ENCODE data around the gene ORM1.
A peak's percentile ranks its signal among the peaks of the same experiment; 100 is the strongest.

ORM1 gene

DNA sequence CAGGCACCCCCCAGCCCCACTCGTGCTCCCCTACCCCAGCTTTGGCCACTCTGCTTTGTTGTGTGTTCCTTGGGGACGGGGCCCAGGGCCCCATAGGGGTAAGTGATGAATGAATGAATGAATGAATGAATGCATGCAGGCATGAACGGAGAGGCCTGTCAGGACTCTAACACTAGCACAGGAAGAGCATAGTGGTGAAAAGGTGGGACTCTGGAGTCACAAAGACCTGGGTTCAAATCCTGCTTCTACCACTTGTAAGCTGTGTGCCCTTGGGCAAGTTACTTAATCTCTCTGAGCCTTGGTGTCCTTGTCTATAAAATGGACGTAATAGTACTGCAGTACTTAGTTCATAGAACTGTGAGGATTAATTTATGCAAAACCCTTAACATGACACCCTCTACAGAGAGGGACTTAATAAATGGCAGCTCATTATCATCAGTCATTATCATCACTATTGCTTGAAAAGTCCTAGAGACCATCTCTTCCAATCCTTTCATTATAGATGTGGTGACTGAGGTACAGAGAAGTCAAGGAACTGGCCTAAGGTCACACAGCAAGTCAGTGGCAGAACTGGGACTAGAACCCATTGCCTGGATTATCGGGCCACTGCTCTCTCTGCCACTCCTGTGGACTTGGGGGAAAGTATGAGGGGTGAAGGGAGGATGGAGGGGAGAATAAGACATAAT, 20.0 kb downstream of the ORM1 start:
- DNase-seq (ENCODE audit: low read depth, low spot score) = no peak

DNA sequence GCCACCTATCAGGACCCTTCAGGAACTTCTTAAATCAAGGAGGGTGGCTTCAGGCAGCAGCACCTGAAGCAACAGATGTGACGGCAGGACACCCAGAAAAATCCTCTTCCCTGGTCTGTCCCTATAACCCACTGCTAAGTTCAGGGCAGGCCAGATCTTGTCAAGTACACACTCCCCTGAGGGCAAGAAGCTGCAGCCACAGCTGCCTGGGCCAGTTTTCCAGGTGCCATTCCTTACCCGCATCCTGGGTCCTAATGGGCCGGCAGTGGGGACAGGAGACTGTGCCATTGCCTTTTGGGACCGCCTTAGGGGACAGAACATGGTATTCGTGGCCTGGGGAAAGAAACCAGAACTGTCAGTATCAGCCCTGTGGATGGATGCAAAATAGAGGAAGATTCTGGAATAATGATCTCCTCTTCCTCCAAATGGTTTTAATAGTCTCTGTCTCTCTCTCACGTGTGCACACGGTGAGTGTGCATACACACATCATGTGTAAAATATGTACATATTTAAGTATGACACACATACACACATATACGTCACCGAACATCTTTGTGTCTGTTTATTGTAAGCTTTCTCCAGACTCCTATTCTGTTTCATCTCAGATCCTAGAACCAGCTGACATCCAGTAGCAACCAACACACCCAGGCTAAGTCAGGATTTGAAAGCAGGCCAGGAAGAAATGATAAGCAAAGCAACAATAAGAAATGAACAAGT, 20.7 kb downstream of the ORM1 start:
- DNase-seq (ENCODE audit: low read depth, low spot score) = no peak

DNA sequence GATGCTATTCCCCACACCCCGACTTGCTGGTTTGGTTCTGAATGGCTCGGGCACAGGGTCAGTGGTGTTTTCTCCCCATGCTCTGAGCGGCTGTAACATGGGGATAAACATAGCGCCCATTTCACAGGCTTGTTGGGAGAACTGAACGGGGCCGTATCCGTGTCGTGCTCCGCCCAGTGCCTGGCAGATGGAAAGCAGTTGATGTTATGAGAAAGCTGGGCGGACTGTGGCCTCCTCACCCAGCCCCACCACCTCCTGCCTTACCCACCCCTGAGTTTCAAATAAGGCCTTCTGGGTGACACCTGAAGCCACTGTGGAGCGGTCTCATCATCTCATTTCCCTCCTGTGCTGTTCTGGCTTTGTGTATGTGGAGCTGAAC, 21.3 kb downstream of the ORM1 start:
- no peak for DNase-seq (ENCODE audit: low read depth, low spot score)

DNA sequence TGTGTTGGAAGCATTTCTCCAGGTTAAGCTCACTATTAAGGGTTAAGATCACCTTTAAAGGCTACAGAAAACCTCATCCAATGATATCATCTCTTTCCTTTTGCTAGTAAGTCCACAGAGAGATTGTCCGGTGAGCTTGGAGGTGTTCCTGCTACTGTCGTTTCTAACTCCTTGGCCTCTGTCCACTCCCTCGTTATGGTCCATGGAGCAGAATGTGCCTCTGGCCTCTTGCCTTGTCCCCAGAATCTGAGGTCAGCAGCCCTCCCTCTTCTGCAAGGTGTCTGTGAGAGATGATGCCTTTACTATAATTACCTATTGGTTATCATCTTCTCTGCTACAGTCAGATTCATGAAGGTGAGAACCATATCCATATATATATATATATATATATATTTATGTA, 21.8 kb downstream of the ORM1 start:
- no peak for DNase-seq (ENCODE audit: low read depth, low spot score)

DNA sequence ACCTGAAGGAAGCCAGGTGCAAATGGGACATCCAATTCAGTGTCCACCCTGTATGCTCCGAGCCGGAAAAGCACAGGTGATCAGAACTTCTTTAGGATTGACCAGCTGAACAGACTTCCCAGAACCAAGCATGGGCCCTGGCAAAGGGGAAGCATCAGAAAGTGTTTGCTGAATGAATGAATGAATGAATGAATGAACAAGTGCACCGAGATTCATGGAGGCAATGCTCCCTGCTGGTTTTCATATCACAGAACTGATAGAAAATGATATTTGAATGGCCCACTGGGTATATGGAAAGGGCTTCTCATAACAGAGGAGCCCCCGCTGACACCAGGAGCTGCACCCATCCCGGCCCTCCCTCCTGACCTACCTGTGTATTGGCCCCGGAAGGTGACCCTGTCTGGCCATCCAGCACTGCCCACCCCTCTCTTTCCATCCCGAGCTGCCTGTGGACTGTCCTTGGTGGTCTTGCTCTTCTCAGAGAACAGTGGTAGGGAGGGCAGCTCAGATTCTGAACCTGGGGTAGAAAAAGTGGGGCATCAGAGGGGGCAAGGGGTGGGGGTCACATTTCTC, 22.7 kb downstream of the ORM1 start:
- DNase-seq (ENCODE audit: low read depth, low spot score) = no peak

DNA sequence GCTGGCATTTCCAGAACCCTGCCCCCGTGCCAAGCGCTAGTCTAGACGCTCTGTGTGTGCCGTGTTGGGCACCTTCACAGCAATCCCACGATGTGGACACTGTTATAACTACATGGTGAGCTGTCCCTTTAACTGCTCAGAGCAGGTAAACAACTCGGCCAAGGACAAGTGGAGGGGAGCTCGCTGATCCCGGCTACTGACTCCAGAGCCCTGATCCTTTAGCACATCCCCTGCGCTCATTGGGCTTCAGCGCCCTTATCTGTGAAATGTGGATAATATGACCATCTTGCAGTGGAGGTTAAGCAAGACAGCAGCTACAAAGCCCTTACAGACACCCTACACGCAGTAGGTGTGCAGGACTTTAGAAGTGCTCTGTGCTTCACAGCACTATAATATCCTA, 23.2 kb downstream of the ORM1 start:
- DNase-seq (ENCODE audit: low read depth, low spot score) = no peak

DNA sequence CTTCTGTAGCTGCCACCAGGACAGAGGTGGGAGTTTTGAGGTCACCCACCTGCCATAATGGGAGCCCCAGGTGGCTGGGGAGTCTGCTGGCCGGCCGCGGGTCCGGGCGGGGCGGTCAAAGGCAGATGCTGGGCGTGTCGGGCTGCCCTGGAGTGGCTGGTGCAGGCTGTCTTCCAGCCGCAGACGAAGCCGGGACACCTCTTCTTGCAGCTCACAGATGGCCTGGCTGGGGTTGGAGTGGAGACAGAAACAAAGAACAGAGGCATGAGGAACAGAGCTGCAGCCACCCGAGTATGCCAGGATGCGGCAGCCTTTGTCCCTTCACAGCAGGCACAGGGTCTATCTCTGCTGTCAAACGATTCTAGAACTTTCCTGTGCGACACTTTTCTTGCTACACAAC, 24.8 kb downstream of the ORM1 start:
- no peak for DNase-seq (ENCODE audit: low read depth, low spot score)

DNA sequence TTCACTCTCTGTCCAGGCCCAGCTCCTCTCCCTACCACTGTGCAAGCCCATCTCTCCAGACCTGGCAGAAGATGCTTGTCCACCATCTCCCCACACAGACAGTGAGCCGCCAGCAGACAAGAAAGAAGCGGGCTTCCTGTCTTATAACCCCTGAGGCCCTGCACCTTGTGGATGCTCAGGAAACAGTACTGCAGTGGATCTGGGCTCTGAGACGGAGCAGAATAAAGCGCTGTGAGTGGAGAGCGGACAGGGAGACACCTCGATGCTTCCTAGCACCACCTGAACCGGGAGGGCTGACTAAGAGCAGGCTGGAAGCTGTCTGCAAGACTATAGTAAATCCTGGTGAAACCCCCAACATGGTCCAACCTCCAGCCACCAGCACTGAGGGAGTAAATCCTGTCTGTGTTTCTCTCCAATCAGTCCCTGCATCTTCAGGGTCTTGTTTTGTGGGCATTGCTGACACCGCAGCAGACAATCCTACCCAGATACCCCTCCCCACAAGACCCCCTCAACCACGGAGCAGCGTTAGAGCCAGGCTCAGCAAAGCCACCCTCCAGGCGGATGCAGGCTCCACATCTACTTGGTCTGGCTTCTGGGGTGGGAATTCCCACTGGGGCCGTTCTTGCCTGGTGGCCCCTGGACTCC, 25.5 kb downstream of the ORM1 start:
- DNase-seq (ENCODE audit: low read depth, low spot score) = no peak

DNA sequence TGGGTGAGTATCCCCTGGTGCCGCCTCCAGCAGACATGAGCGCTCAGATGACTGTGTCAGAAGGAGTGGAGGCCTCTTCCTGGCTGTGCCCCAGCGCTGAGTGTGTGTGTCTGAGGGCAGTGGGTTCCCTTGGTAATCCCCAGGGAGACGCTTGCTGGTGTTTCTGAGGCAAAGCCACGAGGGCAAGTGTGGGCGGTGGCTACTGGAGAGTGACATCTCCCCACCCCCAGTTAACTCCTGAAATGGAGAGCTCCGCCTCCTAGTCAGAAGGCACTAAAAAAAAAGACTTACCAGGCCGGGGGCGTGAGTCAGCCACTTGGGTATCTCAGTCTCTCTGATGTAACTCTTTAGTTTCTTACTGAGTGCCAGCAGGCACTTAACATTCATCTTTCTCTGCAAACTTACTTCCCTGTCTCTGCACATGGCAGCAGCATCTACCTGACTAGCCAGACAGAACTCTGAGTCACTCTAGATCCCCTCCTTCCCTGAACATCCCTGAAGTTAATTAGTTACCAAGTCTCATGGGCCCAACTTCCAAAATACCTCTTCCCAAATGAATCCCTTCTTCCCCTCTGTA, 26.1 kb downstream of the ORM1 start:
- peak; percentile 88 for DNase-seq (ENCODE audit: low read depth, low spot score)

DNA sequence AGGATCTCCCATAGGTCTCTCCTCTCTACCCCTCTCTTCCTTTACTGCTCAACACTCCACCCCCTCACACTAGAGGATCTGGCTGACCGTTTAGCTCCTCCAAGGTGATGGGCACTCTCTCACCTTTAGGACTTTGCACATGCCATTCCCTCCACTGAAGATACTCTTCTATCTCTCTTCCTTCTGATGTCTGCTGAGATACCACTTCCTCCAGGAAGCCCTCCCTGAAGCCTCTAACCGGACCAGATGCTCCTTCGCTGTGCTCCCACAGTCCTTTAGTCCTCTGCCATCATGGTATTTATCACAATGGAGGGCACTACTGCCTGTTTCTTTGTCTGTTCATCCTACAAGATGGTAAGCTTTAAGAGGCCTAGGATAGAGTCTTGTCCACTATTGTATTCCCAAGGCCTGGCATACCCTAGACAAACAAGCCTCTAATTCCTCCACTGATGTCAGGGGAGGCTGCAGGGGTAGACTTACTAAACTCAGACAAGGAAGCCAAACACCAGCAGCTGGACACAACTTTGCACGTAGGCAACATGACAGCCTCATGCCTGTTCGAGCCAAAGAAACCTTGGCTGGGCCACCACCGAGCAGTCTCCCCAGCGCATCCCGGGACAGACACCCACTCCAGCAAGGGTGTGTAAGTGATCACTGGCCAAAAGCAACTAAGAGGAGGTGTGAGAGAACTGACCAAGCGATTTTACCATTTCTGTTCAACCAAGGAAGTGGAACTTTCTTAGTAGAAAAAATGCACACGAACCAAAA, 27.0 kb downstream of the ORM1 start:
- no peak for DNase-seq (ENCODE audit: low read depth, low spot score)

DNA sequence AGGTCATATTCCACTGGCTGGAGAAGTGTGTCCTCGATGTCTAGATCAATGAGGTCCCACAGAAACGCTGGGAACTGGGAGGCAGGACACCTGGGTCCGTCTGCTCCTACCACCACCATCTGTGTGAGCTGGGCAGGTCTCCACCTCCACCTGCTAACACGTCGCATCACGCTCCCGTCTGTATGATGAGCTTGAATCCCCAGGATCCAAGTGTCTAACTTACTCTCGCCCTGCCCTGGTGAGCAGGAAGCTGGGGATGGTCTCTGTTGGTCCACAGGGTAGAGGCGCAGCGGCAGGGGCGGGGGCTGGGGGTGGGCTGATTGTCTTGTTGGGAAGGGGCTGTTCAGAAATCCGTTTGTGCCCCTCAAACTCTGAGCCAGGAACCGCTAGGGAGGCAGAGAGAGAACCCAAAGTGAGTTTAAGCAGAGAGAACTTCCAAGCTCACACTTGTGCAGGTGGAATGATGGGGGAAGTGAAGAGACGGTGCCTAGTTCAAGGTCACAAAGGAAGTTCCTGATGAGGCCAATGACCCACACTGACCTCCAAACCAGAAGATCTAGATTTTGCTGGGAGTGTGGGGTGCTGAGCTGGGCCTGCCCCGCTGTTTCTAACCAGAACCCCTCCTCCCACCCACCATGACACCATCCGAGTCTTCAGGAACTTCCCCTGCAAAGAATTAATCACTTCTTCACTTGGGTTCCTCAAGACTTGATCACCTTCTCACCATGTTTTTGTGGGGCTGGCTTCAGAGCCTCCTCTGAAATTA, 27.9 kb downstream of the ORM1 start:
- no peak for DNase-seq (ENCODE audit: low read depth, low spot score)

DNA sequence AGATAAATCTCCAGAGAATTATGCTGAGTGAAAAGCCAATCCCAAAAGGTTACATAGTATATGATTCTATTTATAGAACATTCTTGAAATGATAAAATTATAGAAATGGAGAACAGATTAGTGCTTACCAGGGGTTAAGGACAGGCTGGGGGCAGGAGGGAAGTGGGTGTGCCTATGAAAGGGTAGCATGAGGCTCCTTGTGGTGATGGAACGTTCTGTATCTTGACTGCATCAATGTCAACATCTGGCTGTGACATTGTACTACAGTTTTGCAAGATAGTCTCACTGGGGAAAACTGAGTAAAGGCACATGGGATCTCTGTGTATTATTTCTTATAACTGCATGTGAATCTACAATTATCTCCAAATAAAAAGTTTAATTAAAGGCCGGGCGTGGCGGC, 29.0 kb downstream of the ORM1 start:
- DNase-seq (ENCODE audit: low read depth, low spot score) = no peak

DNA sequence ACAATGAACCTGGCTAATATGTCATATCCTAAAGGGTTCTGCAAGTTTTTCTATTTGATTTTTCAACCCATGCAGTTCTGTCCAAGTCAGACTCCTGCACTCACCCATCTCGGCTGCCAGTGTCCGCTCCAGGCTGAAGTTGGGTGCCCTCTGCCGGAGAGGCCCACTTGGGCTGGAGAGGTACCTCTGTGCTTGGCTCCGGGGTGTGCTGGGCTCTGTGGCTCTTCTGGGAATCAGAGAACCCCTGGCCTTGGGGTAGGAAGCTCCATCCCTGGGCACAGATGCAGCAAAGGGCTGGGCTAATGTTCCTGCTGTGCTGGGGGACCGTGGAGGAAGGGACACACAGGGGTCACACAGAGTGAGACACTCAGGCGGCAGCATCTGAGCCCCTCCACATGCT, 32.9 kb downstream of the ORM1 start:
- DNase-seq (ENCODE audit: low read depth, low spot score) = no peak

DNA sequence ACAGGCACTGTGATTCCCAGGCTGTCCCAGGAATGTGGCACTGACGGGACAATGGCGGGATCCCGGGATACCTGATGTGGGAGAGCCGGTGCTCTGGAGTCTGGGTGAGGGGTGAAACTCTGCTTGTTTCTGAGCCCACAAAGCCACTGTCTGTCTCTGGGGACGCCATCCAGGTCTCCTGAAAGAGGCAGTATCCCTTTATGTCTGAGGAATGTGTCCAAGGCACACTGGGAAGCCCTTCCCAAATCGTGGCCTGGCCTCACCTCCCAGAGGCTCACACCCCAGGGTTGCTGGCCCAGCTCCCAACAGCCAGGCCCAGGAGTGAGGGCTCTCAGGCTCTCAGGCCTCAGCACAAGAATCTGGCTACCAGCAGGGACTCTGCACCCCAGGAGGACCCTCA, 33.9 kb downstream of the ORM1 start:
- no peak for DNase-seq (ENCODE audit: low read depth, low spot score)

DNA sequence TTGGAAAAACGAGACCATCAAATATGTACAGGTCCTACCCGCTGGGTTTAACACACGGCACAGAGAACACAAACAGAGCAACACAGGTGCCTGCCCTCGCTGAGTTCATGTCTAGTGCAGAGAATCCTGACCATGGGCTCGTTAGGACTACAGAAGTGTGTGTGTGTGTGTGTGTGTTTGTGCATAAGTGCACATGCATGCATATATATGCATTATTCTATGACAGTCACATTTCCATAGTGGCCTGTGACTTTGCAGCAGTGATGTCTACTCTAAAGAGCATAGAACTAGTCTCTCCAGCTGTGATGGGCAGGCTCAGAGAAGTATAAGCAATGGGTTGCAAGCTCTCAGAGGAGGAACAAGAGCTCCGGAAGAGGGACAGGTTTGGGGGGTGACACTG, 34.5 kb downstream of the ORM1 start:
- DNase-seq (ENCODE audit: low read depth, low spot score) = no peak

DNA sequence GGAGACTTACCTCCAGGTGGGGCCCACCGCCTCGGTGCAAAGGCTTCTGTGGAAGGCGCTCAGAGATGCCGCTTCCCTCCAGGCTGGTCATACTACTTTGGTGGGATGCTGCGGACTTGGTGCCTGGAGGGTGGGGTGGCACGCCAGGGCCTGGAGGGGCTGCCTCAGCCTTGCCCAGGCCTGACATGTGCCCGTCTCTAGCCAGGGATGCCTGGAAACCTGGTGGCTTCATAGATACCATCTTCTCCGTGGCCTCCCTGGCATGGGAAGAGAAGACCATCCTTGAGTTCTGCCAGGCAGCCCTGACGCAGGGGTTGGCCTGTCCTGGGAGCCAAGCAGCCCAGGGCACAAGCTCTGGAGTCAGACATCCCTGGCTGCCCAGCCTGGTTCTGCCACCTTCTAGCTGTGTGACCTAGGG, 35.0 kb downstream of the ORM1 start:
- DNase-seq (ENCODE audit: low read depth, low spot score) = no peak

DNA sequence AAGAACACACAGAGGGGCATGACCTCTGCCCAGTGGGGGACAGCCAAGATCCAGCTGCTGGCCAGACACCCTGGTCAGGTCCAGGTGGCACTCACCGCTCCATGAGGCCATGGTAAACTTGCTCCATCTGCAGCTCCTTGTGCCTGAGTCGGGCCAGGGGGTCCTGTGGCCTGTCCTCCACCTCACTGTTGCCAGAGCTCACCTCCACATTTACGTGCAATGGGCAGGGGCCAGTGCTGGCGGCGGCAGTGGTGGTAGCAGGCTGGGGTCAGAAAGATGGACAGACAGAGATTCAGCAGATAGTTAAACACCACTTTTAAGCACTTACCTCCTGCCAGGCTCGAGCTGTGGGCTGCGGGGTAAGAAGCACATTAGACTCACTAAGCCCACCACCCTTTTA, 36.9 kb downstream of the ORM1 start:
- DNase-seq (ENCODE audit: low read depth, low spot score) = no peak

DNA sequence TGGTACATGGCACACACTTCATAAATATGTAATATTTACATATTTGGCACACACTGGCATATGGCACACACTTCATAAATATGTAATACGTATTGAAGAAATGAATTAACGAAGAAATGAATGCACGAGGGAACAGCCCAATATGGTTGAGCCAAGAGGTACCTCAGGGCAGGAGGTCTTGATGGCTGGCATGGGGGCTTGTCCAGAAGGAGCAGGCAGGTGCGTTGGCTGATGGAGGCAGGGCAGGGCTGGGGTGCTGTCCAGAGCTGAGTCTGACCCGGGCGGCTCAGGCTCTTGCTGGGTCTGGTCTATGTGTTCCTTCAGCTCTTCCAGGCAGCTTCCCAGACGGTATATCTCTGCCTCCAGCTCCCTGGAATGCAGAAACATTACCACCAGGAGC, 38.6 kb downstream of the ORM1 start:
- no peak for DNase-seq (ENCODE audit: low read depth, low spot score)

DNA sequence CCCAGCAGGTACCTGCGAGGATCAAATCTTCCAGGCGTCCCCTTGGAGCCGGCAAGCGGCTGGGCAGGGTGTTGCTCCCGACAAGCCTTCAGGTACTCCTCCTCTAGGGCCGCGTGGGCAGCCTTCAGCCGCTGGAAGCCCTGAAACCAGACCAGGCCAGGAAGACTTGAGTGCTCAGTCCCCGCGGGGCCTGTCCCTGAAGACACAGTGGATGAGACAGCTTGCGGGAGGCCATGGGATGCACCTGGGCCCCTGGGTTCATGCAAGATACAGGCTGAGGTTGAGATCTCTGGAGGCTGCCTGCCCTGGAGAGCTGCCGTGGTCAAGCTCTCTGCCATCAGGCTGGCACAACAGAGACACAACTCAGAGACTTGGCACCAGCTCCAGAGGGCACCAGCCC, 39.5 kb downstream of the ORM1 start:
- no peak for DNase-seq (ENCODE audit: low read depth, low spot score)

DNA sequence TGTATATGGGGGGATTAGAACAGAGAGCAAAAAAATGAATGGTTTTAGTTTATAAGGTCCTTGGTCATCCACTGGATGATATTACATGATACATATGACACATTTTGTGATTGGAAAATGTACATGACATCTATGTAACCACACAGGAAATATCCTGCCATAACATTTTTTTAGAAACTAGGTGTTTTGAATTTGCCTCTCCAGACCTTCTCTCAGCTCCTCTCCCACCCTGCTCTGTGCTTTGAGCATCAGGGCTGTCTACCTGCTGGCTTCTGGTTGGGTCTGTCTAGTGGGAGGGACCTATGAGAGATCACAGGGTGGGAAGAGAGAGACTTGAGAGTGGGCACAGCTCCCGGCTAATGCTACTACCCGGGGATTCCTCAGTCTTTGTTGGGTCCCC, 40.5 kb downstream of the ORM1 start:
- DNase-seq (ENCODE audit: low read depth, low spot score) = no peak

Measured in ELF-1 (cell line).